Omental fat pad (tissue), 4 donors: ENCODE results near the gene MGAT4A. TPM values are rescaled to one million over a fixed set of nuclear protein-coding genes. Genes with fewer than 3 reads are reported as not detected.

Source experiments
- ATAC-seq: fragments of 150-250 bp; one replicate; pipeline ENCODE4 v1.9.1; 2016; ENCODE audit warnings: mild to moderate bottlenecking, moderate library complexity; ENCODE audit not compliant: low FRiP score
- DNase-seq: peaks from one replicate; pipeline ENCODE4 v3.0.0-alpha.2; 2019; ENCODE audit warnings: low spot score
- total RNA-seq, 4 donors: library from RNA; depleted of rRNA; stranded (reverse); fragments of >200 nt; gene quantifications; one replicate each; pipeline ENCODE4 v1.1.0, GENCODE V29; 2016
- TF ChIP-seq, protein P1 (sequence below), 3 donors: fragments of 450-650 bp; IDR thresholded peaks; one replicate each; pipeline ENCODE4 v1.5.1; 2016 to 2017; ENCODE audit warnings: antibody characterized with exemption in 3 of 3, mild to moderate bottlenecking in 3 of 3, moderate library complexity in 2 of 3

The MGAT4A gene
- total RNA-seq, 4 donors from 2014 or later = 20.1 to 93.7 (median 43.2) TPM

GRCh38 chr2:98685930-98686887, 44.7 kb downstream of the MGAT4A start:
- TF ChIP-seq, protein P1, sequence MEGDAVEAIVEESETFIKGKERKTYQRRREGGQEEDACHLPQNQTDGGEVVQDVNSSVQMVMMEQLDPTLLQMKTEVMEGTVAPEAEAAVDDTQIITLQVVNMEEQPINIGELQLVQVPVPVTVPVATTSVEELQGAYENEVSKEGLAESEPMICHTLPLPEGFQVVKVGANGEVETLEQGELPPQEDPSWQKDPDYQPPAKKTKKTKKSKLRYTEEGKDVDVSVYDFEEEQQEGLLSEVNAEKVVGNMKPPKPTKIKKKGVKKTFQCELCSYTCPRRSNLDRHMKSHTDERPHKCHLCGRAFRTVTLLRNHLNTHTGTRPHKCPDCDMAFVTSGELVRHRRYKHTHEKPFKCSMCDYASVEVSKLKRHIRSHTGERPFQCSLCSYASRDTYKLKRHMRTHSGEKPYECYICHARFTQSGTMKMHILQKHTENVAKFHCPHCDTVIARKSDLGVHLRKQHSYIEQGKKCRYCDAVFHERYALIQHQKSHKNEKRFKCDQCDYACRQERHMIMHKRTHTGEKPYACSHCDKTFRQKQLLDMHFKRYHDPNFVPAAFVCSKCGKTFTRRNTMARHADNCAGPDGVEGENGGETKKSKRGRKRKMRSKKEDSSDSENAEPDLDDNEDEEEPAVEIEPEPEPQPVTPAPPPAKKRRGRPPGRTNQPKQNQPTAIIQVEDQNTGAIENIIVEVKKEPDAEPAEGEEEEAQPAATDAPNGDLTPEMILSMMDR (IDR thresholded peaks at IDR 0.05) = no peak
- ATAC-seq (no peak), DNase-seq (no peak)

DNA sequence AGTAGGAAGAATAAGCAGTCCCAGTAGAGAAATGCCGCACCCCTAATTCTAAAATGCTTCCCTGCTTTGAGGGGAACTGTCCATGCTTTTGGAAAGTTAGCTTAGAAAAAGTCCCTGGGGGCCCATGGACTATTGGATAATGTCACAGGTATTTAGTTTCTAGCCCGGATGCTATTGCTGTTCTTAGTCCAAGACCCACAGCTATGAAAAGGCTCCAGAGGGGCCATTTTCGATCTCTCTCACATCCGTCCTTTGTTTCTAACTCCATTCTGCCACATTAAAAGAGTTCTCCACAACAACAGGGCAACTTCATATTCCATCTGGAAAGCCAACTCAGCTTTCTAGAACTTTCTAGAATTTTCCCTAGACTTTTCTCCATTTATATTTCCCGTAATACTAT, 47.2 kb downstream of the MGAT4A start:
- no peak for DNase-seq
- ATAC-seq = no peak
- TF ChIP-seq, protein P1 (IDR thresholded peaks at IDR 0.05) = no peak

DNA sequence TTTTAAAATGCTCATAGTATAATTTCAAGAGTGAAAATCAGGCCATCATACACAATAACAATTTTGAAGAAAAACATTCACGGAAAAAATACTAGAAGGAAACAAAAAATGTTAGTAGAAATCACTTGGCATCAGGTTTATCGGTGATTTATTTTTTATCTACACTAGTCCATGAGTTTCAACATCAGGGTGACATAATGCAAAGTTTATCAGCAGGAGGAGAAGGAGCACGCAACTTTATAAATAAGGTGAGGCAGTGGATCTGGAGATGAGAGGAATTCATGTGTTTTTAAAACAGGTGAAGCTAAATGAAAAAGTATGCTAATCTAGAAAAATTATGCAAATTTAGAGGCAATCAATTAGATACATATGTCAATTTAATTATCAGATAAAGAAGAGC, 54.2 kb downstream of the MGAT4A start:
- TF ChIP-seq, protein P1 (IDR thresholded peaks at IDR 0.05) = no peak
- DNase-seq = no peak
- ATAC-seq = no peak

DNA sequence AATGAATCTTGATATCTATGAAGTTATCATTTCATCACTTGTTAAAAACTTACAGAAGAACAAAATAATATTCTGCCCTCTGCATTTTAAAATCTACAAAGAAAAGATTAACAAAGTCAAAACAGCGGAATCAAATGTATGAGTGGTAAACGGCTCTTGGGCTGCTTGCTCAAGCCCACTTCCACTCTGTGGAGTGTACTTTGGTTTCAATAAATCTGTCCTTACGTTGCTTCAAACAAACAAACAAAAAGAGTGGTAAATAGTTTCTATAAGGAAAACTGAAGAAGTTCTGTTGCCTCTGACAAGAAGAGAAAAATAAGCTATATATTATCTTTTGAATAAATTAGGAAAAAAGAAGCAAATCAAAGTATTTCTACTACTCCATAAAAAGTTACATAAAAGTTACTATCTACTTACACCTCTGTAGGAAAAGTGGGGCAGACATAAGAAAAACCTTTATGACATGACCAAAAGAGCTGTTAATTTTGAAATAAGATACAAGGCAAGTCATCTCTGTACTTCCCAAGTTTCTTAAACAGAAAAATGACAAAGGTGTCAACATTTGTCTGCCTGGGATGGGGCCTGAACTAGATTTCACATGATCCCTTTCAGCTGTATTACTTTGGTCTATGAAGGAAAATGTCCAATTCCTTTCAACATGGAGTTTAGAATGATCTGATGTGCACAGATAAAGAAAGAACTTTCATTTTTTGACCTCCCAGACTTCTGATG, 56.5 kb downstream of the MGAT4A start:
- ATAC-seq (no peak), DNase-seq (no peak)
- TF ChIP-seq, protein P1 (IDR thresholded peaks at IDR 0.05) = no peak

- ATAC-seq (no peak), DNase-seq (no peak)
- TF ChIP-seq, protein P1 (IDR thresholded peaks at IDR 0.05) = no peak
Observed at GRCh38 chr2:98669675-98670074, 61.3 kb downstream of the MGAT4A start.

GRCh38 chr2:98665677-98666076, 65.3 kb downstream of the MGAT4A start:
- ATAC-seq (no peak), DNase-seq (no peak)
- TF ChIP-seq, protein P1 (IDR thresholded peaks at IDR 0.05) = no peak
